ENCODE results near the gene BPIFA3.
A peak's percentile ranks its signal among the peaks of the same experiment; 100 is the strongest.
"Not testable (repeated sequence)": the region's sequence is repeated elsewhere in the genome, so short reads cannot be mapped to it uniquely, and the experiment has no call there.

The BPIFA3 gene

GRCh38 chr20:33217052-33217451 is at the start of gene BPIFA3:
BPIFA3 (plus strand) TSS chr20:33217352; CDS start chr20:33217537, 185 bp downstream.
- DNase-seq (ENCODE audit: low read depth in 2 of 3, low spot score in 1 of 3): no peak

- DNase-seq (ENCODE audit: low read depth in 2 of 3, low spot score in 1 of 3): no peak
These were observed 49.3 kb upstream of the BPIFA3 start, which contains the start of gene BPIFA2 for GRCh38 chr20:33167859-33168258. BPIFA2 (plus strand) TSS chr20:33168159; CDS start chr20:33169146, 987 bp downstream.

- DNase-seq (ENCODE audit: low read depth in 2 of 3, low spot score in 1 of 3): peak; percentile 6 to 52 (median 29)
These were observed 47.9 kb upstream of the BPIFA3 start for GRCh38 chr20:33169176-33169794.

GRCh38 chr20:33172781-33173180 is 44.4 kb upstream of the BPIFA3 start:
- no peak for DNase-seq (ENCODE audit: low read depth in 2 of 3, low spot score in 1 of 3)

- DNase-seq (ENCODE audit: low read depth in 2 of 3, low spot score in 1 of 3): no peak
These were observed 42.0 kb upstream of the BPIFA3 start for GRCh38 chr20:33175123-33175522.

- DNase-seq (ENCODE audit: low read depth in 2 of 3, low spot score in 1 of 3): no peak
These were observed 41.1 kb upstream of the BPIFA3 start for GRCh38 chr20:33176101-33176500.

- DNase-seq (ENCODE audit: low read depth in 2 of 3, low spot score in 1 of 3): no peak
These were observed 39.3 kb upstream of the BPIFA3 start for GRCh38 chr20:33177866-33178265.

GRCh38 chr20:33178726-33179125 is 38.4 kb upstream of the BPIFA3 start:
- DNase-seq (ENCODE audit: low read depth in 2 of 3, low spot score in 1 of 3): no peak

- DNase-seq (ENCODE audit: low read depth in 2 of 3, low spot score in 1 of 3): no peak
These were observed 37.0 kb upstream of the BPIFA3 start for GRCh38 chr20:33180169-33180568.

- no peak for DNase-seq (ENCODE audit: low read depth in 2 of 3, low spot score in 1 of 3)
These were observed 35.6 kb upstream of the BPIFA3 start for GRCh38 chr20:33181482-33182093.

GRCh38 chr20:33183312-33183711 is 33.8 kb upstream of the BPIFA3 start:
- DNase-seq (ENCODE audit: low read depth in 2 of 3, low spot score in 1 of 3): no peak

GRCh38 chr20:33185031-33185590 is 32.0 kb upstream of the BPIFA3 start:
- DNase-seq (ENCODE audit: low read depth in 2 of 3, low spot score in 1 of 3): not testable (repeated sequence)

- no peak for DNase-seq (ENCODE audit: low read depth in 2 of 3, low spot score in 1 of 3)
These were observed 29.7 kb upstream of the BPIFA3 start for GRCh38 chr20:33187491-33187890.

GRCh38 chr20:33188421-33188820 is 28.7 kb upstream of the BPIFA3 start:
- DNase-seq (ENCODE audit: low read depth in 2 of 3, low spot score in 1 of 3): no peak

GRCh38 chr20:33191484-33191883 is 25.7 kb upstream of the BPIFA3 start:
- no peak for DNase-seq (ENCODE audit: low read depth in 2 of 3, low spot score in 1 of 3)

- no peak for DNase-seq (ENCODE audit: low read depth in 2 of 3, low spot score in 1 of 3)
These were observed 25.2 kb upstream of the BPIFA3 start for GRCh38 chr20:33191955-33192354.

GRCh38 chr20:33192912-33193501 is 24.1 kb upstream of the BPIFA3 start:
- no peak for DNase-seq (ENCODE audit: low read depth in 2 of 3, low spot score in 1 of 3)

- no peak for DNase-seq (ENCODE audit: low read depth in 2 of 3, low spot score in 1 of 3)
These were observed 18.1 kb upstream of the BPIFA3 start for GRCh38 chr20:33199026-33199425.

GRCh38 chr20:33202451-33202850 is 14.7 kb upstream of the BPIFA3 start:
- DNase-seq (ENCODE audit: low read depth in 2 of 3, low spot score in 1 of 3): no peak

GRCh38 chr20:33203444-33203843 is 13.7 kb upstream of the BPIFA3 start:
- no peak for DNase-seq (ENCODE audit: low read depth in 2 of 3, low spot score in 1 of 3)

- peak; percentile 6 to 27 (median 27) for DNase-seq (ENCODE audit: low read depth in 2 of 3, low spot score in 1 of 3)
These were observed 7.4 kb upstream of the BPIFA3 start for GRCh38 chr20:33209789-33210188.

- no peak for DNase-seq (ENCODE audit: low read depth in 2 of 3, low spot score in 1 of 3)
These were observed 6.8 kb upstream of the BPIFA3 start for GRCh38 chr20:33210371-33210770.
